Effector memory CD4-positive, alpha-beta T cell (primary cell): ENCODE data around the gene FKRP.

Experiments
- DNase-seq, 3 donors: peaks; one replicate each; pipeline ENCODE4 v3.0.0-alpha.2; 2020
- H3K27ac ChIP-seq: 2 replicates; pipeline ENCODE4 v1.7.0; 2013; ENCODE audit warnings: mild to moderate bottlenecking, low read length, moderate library complexity; ENCODE audit not compliant: insufficient read depth, poor library complexity, severe bottlenecking
- H3K27me3 ChIP-seq: replicated peaks from 2 replicates; pipeline ENCODE4 v1.7.0; 2013; ENCODE audit warnings: mild to moderate bottlenecking, low read length; ENCODE audit not compliant: insufficient read depth, control insufficient read depth, poor library complexity, severe bottlenecking
- H3K36me3 ChIP-seq: 2 replicates; pipeline ENCODE4 v1.7.0; 2013; ENCODE audit warnings: mild to moderate bottlenecking, low read length, moderate library complexity; ENCODE audit not compliant: control insufficient read depth, insufficient read depth
- H3K4me1 ChIP-seq: 2 replicates; pipeline ENCODE4 v1.7.0; 2013; ENCODE audit warnings: low read length, mild to moderate bottlenecking; ENCODE audit not compliant: control insufficient read depth, insufficient read depth, poor library complexity, severe bottlenecking
- H3K4me3 ChIP-seq: 2 replicates; pipeline ENCODE4 v1.7.0; 2013; ENCODE audit warnings: low read length, low read depth, mild to moderate bottlenecking; ENCODE audit not compliant: insufficient read depth, poor library complexity, severe bottlenecking
- H3K9me3 ChIP-seq: 2 replicates; pipeline ENCODE4 v1.7.0; 2013; ENCODE audit warnings: mild to moderate bottlenecking, low read length, moderate library complexity; ENCODE audit not compliant: control insufficient read depth

Gene FKRP

GRCh38 chr19:46714444-46715106 is 31.3 kb upstream of the FKRP start:
- no peak for DNase-seq
- peaks cover 16% of the 10 kb centered on the region for H3K36me3 ChIP-seq

GRCh38 chr19:46715620-46715974 is 30.3 kb upstream of the FKRP start:
- H3K36me3 ChIP-seq = peaks cover 11% of the 10 kb centered on the region
- peak overlapping the region; percentile 87 for H3K4me3 ChIP-seq
- peak overlapping the region; percentile 89 for H3K27ac ChIP-seq
- DNase-seq = no peak
- no peaks in the 10 kb centered on the region for H3K9me3 ChIP-seq
- H3K27me3 ChIP-seq = no peaks in the 10 kb centered on the region
- peaks cover 40% of the 10 kb centered on the region for H3K4me1 ChIP-seq

More at GRCh38 chr19:46714444-46715106, 31.3 kb upstream of the FKRP start:
- H3K27ac ChIP-seq = peak overlapping the region; percentile 89
- H3K27me3 ChIP-seq = no peaks in the 10 kb centered on the region
- H3K9me3 ChIP-seq = no peaks in the 10 kb centered on the region
- H3K4me3 ChIP-seq = peak overlapping the region; percentile 72
- H3K4me1 ChIP-seq = peaks cover 40% of the 10 kb centered on the region

GRCh38 chr19:46715975-46716671 is 29.7 kb upstream of the FKRP start:
- Histone ChIP-seq H3K27ac (peak overlapping the region; percentile 89), H3K4me3 (peak overlapping the region; percentile 87), H3K27me3 (no peaks in the 10 kb centered on the region), H3K9me3 (no peaks in the 10 kb centered on the region), H3K36me3 (peaks cover 9% of the 10 kb centered on the region), H3K4me1 (peaks cover 40% of the 10 kb centered on the region)
- DNase-seq = no peak

- H3K9me3 ChIP-seq = no peaks in the 10 kb centered on the region
- peaks cover 10% of the 10 kb centered on the region for H3K36me3 ChIP-seq
- H3K27ac ChIP-seq = peak overlapping the region; percentile 89
- no peaks in the 10 kb centered on the region for H3K27me3 ChIP-seq
- peaks cover 40% of the 10 kb centered on the region for H3K4me1 ChIP-seq
- no peak for DNase-seq
- H3K4me3 ChIP-seq = peak overlapping the region; percentile 87
Observed at GRCh38 chr19:46716672-46717033, 29.2 kb upstream of the FKRP start.

- peak; percentile 63 to 80 (median 76) for DNase-seq
- Histone ChIP-seq H3K27ac (peak within 1 kb of the TSS; percentile 89), H3K4me3 (peak within 1 kb of the TSS; percentile 87), H3K27me3 (no peaks in the 10 kb centered on the region), H3K4me1 (peaks cover 40% of the 10 kb centered on the region), H3K9me3 (no peaks in the 10 kb centered on the region), H3K36me3 (peaks cover 15% of the 10 kb centered on the region)
Observed at GRCh38 chr19:46717034-46717715, 28.7 kb upstream of the FKRP start, which contains the start of gene PRKD2. Gene PRKD2 (minus strand): TSS chr19:46717114. CDS start chr19:46716370, 744 bp downstream.

- Histone ChIP-seq H3K27ac (peak overlapping the region; percentile 89), H3K36me3 (peaks cover 21% of the 10 kb centered on the region), H3K9me3 (no peaks in the 10 kb centered on the region), H3K27me3 (no peaks in the 10 kb centered on the region), H3K4me3 (peak overlapping the region; percentile 87), H3K4me1 (peaks cover 40% of the 10 kb centered on the region)
- DNase-seq = peak in 1 of 3 donors; percentile 19
Observed at GRCh38 chr19:46717716-46718143, 28.1 kb upstream of the FKRP start.

- peak overlapping the region; percentile 89 for H3K27ac ChIP-seq
- peaks cover 39% of the 10 kb centered on the region for H3K4me1 ChIP-seq
- DNase-seq = peak; percentile 60 to 69 (median 65)
- H3K4me3 ChIP-seq = peak overlapping the region; percentile 87
- no peaks in the 10 kb centered on the region for H3K27me3 ChIP-seq
- peaks cover 27% of the 10 kb centered on the region for H3K36me3 ChIP-seq
- H3K9me3 ChIP-seq = no peaks in the 10 kb centered on the region
Observed at GRCh38 chr19:46718157-46718933, 27.5 kb upstream of the FKRP start.

GRCh38 chr19:46718934-46719622 is 26.8 kb upstream of the FKRP start:
- H3K27me3 ChIP-seq = no peaks in the 10 kb centered on the region
- peaks cover 33% of the 10 kb centered on the region for H3K4me1 ChIP-seq
- peak overlapping the region; percentile 89 for H3K27ac ChIP-seq
- no peak overlapping the region for H3K4me3 ChIP-seq
- peaks cover 31% of the 10 kb centered on the region for H3K36me3 ChIP-seq
- DNase-seq = no peak
- no peaks in the 10 kb centered on the region for H3K9me3 ChIP-seq
